ENCODE data around the gene ARID1B. TPM values are rescaled to one million over a fixed set of nuclear protein-coding genes. Genes with fewer than 3 reads are reported as not detected.

Gene ARID1B
- total RNA-seq, 1 experiment from 2014 or later, result 35.6 TPM

- no peaks in the 10 kb centered on the region for H3K79me2 ChIP-seq (ENCODE audit: insufficient read depth, low read length)
- H3K4me2 ChIP-seq (ENCODE audit: low read length), result no peak overlapping the region
- H3K27ac ChIP-seq (ENCODE audit: low read depth, low read length), result no peak overlapping the region
- H3K4me3 ChIP-seq (replicated peaks in 1 of 2; ENCODE audit: low read depth in 1 of 2, low read length in 2 of 2), result no peak overlapping the region
- no peaks in the 10 kb centered on the region for H3K9me2 ChIP-seq (ENCODE audit: insufficient read depth)
- intact Hi-C loops (cut with micrococcal nuclease), result no loop called here
- no peaks in the 10 kb centered on the region for H3K36me3 ChIP-seq (ENCODE audit: control insufficient read depth in 1 of 2, insufficient read depth in 2 of 2, low read length in 2 of 2)
- no peak overlapping the region for H2AFZ ChIP-seq (ENCODE audit: low read depth, low read length, poor library complexity, severe bottlenecking)
- no peaks in the 10 kb centered on the region for H3K27me3 ChIP-seq (ENCODE audit: insufficient read depth, low read length)
- H4K20me1 ChIP-seq (ENCODE audit: insufficient read depth), result no peaks in the 10 kb centered on the region
- no peaks in the 10 kb centered on the region for H3K4me1 ChIP-seq (ENCODE audit: control insufficient read depth in 1 of 2, insufficient read depth in 2 of 2, low read length in 2 of 2)
- no peak for ATAC-seq
- no peak for DNase-seq (ENCODE audit: low read depth, low spot score)
- BruUV-seq (replicated peaks), result no TSS peak
- ChIA-PET POLR2A (no interaction called here), CTCF (no interaction called here), RAD21 (ENCODE audit: low non-redundant PET in 1 of 2, low total read pairs in 2 of 2, uncharacterized antibody in 2 of 2, unreplicated experiment in 2 of 2) (no interaction called here)
- no peaks in the 10 kb centered on the region for H3K9me3 ChIP-seq (ENCODE audit: control insufficient read depth in 1 of 2, insufficient read depth in 1 of 2, low read depth in 1 of 2, low read length in 2 of 2)
- H3K9ac ChIP-seq (ENCODE audit: low read length), result no peak overlapping the region
- TF ChIP-seq SRF (IDR thresholded peaks at IDR 0.05; ENCODE audit: low read depth), result no peak
Measured at GRCh38 chr6:157233686-157234085, 456.5 kb downstream of the ARID1B start.

GRCh38 chr6:157235600-157236039, 458.4 kb downstream of the ARID1B start:
- TF ChIP-seq ZFX (IDR thresholded peaks at IDR 0.05) (no peak), CEBPB (IDR thresholded peaks at IDR 0.05; ENCODE audit: low read depth) (no peak), EGR1 (IDR thresholded peaks at IDR 0.05; ENCODE audit: low read depth) (no peak), POLR2A (IDR thresholded peaks at IDR 0.05; ENCODE audit: borderline replicate concordance, extremely low read depth, insufficient read depth, insufficient read length) (no peak), ELF1 (IDR thresholded peaks at IDR 0.05; ENCODE audit: borderline replicate concordance, low read depth) (no peak), SIN3A (IDR thresholded peaks at IDR 0.05; ENCODE audit: low read depth) (no peak), ZNF274 (IDR thresholded peaks at IDR 0.05; ENCODE audit: low read depth, low read length) (no peak), FOSL1 (IDR thresholded peaks at IDR 0.05; ENCODE audit: low read depth) (no peak), POLR2AphosphoS5 (IDR thresholded peaks at IDR 0.05; ENCODE audit: low read depth, low read length) (no peak), MAX (IDR thresholded peaks at IDR 0.05) (no peak), SRF (IDR thresholded peaks at IDR 0.05; ENCODE audit: low read depth) (no peak), JUND (IDR thresholded peaks at IDR 0.05) (no peak), EZH2 (IDR thresholded peaks at IDR 0.05) (no peak), EZH2phosphoT487 (IDR thresholded peaks at IDR 0.05; ENCODE audit: borderline replicate concordance) (no peak), YY1 (IDR thresholded peaks at IDR 0.05; ENCODE audit: extremely low read depth, insufficient replicate concordance, low read depth, low read length) (no peak), CBX3 (IDR thresholded peaks at IDR 0.05; ENCODE audit: low read depth) (no peak)
- TF ChIP-seq, protein P1, sequence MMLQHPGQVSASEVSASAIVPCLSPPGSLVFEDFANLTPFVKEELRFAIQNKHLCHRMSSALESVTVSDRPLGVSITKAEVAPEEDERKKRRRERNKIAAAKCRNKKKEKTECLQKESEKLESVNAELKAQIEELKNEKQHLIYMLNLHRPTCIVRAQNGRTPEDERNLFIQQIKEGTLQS (IDR thresholded peaks at IDR 0.05), result no peak
- Histone ChIP-seq H3K4me2 (ENCODE audit: low read length) (no peak overlapping the region), H4K20me1 (ENCODE audit: insufficient read depth) (no peaks in the 10 kb centered on the region), H3K27ac (ENCODE audit: low read depth, low read length) (no peak overlapping the region), H3K4me1 (ENCODE audit: control insufficient read depth in 1 of 2, insufficient read depth in 2 of 2, low read length in 2 of 2) (peaks cover 0 to 9% of the 10 kb centered on the region in 2 experiments; a peak in 2 of 4 replicates), H3K9me3 (ENCODE audit: control insufficient read depth in 1 of 2, insufficient read depth in 1 of 2, low read depth in 1 of 2, low read length in 2 of 2) (no peaks in the 10 kb centered on the region), H3K9me2 (ENCODE audit: insufficient read depth) (no peaks in the 10 kb centered on the region), H3K4me3 (replicated peaks in 1 of 2; ENCODE audit: low read depth in 1 of 2, low read length in 2 of 2) (no peak overlapping the region), H3K27me3 (ENCODE audit: insufficient read depth, low read length) (no peaks in the 10 kb centered on the region), H3K79me2 (ENCODE audit: insufficient read depth, low read length) (no peaks in the 10 kb centered on the region), H3K9ac (ENCODE audit: low read length) (no peak overlapping the region), H3K36me3 (ENCODE audit: control insufficient read depth in 1 of 2, insufficient read depth in 2 of 2, low read length in 2 of 2) (no peaks in the 10 kb centered on the region), H2AFZ (ENCODE audit: low read depth, low read length, poor library complexity, severe bottlenecking) (no peak overlapping the region)
- no TSS peak for BruUV-seq (replicated peaks)
- CTCF ChIA-PET, result no interaction called here
- POLR2A ChIA-PET, result no interaction called here
- DNase-seq (ENCODE audit: low read depth, low spot score) (no peak), ATAC-seq (no peak)
- intact Hi-C loops (cut with micrococcal nuclease), result no loop called here
- RAD21 ChIA-PET (ENCODE audit: low non-redundant PET in 1 of 2, low total read pairs in 2 of 2, uncharacterized antibody in 2 of 2, unreplicated experiment in 2 of 2), result no interaction called here
